Gastroesophageal sphincter (tissue), 4 donors: ENCODE measurements around the gene ZNF443. TPM values are rescaled to one million over a fixed set of nuclear protein-coding genes. Genes with fewer than 3 reads are reported as not detected.
A peak's percentile ranks its signal among the peaks of the same experiment; 100 is the strongest.
"Not testable (repeated sequence)": the region's sequence is repeated elsewhere in the genome, so short reads cannot be mapped to it uniquely, and the experiment has no call there.

Experiments used
- ATAC-seq: fragments of 150-250 bp; one replicate; pipeline ENCODE4 v1.9.1; 2016; ENCODE audit warnings: mild to moderate bottlenecking, moderate library complexity
- H3K27ac ChIP-seq, 4 donors: fragments of 200-600 bp; sonication (generic) in 3 of 4; 1 replicate in 3 of 4; 2 replicates in 1 of 4; pipeline ENCODE4 v1.5.1; 2016 to 2019
- H3K27me3 ChIP-seq: fragments of 200-600 bp; sonication (generic); one replicate; pipeline ENCODE4 v1.5.1; 2019
- H3K36me3 ChIP-seq, 2 donors: fragments of 200-600 bp; sonication (generic); one replicate each; pipeline ENCODE4 v1.5.1; 2019; ENCODE audit warnings: control low read depth in 1 of 2
- H3K4me1 ChIP-seq, 3 donors: fragments of 200-600 bp; sonication (generic); 1 replicate in 2 of 3; 2 replicates in 1 of 3; pipeline ENCODE4 v1.5.1; 2016 to 2019; ENCODE audit warnings: control low read depth in 2 of 3
- H3K4me3 ChIP-seq, 2 donors: fragments of 200-600 bp; sonication (generic); one replicate each; pipeline ENCODE4 v1.5.1; 2019; ENCODE audit warnings: mild to moderate bottlenecking in 1 of 2, moderate library complexity in 1 of 2
- H3K9me3 ChIP-seq, 3 donors: fragments of 200-600 bp; sonication (generic); one replicate each; pipeline ENCODE4 v1.5.1; 2017 to 2019; ENCODE audit warnings: control low read depth in 2 of 3
- CTCF ChIP-seq, 4 experiments: fragments of 200-600 bp in 2 of 4; fragments of 450-650 bp in 2 of 4; sonication (generic) in 1 of 4; IDR thresholded peaks; one replicate each; pipeline ENCODE4 v1.5.1; 2017 to 2019; ENCODE audit warnings: antibody characterized with exemption in 4 of 4, mild to moderate bottlenecking in 2 of 4, moderate library complexity in 2 of 4
- EP300 ChIP-seq: sonication (generic); formaldehyde crosslinking; IDR thresholded peaks from one replicate; pipeline ENCODE4 v1.6.1; 2017; ENCODE audit warnings: antibody characterized with exemption, mild to moderate bottlenecking
- POLR2A ChIP-seq, 2 donors: fragments of 450-650 bp; IDR thresholded peaks; one replicate each; pipeline ENCODE4 v1.6.1; 2017; ENCODE audit warnings: antibody characterized with exemption in 2 of 2, mild to moderate bottlenecking in 2 of 2, moderate library complexity in 1 of 2
- POLR2AphosphoS5 ChIP-seq: sonication (generic); formaldehyde crosslinking; IDR thresholded peaks from one replicate; pipeline ENCODE4 v1.6.1; 2017; ENCODE audit warnings: antibody characterized with exemption
- WGBS, 2 donors: methylation state at CpG; one replicate each; pipeline ENCODE4 v1.1.5; 2018; ENCODE audit warnings: low coverage in 1 of 2; 5-methylcytosine and 5-hydroxymethylcytosine counted together
- total RNA-seq, 4 donors: library from RNA; depleted of rRNA; stranded (reverse); fragments of >200 nt; gene quantifications; one replicate each; pipeline ENCODE4 v1.1.0, GENCODE V29; 2016

ZNF443 gene
- total RNA-seq, 4 donors from 2014 or later: 3.1 to 9.2 (median 5.2) TPM

- Histone ChIP-seq H3K27me3 (no peaks in the 10 kb centered on the region), H3K27ac (no peak overlapping the region), H3K4me1 (no peaks in the 10 kb centered on the region), H3K9me3 (peaks cover 0 to 6% (median 0%) of the 10 kb centered on the region in 3 donors), H3K36me3 (peaks cover 0 to under 1% of the 10 kb centered on the region in 2 donors), H3K4me3 (no peak overlapping the region)
- no peak for TF ChIP-seq POLR2AphosphoS5
- 94% methylated on average over 2 of the region's 2 CpGs for WGBS, 2 donors
- ATAC-seq: no peak
These were observed 28.9 kb downstream of the ZNF443 start for GRCh38 chr19:12411893-12412292.

- peak within 1 kb of the TSS; percentile 85 to 94 for H3K4me3 ChIP-seq
- TF ChIP-seq EP300 (no peak), POLR2A (IDR thresholded peaks at IDR 0.05) (peak; percentile 24 to 49), CTCF (IDR thresholded peaks at IDR 0.05) (peak in 1 of 4 experiments; percentile 45), POLR2AphosphoS5 (peak; percentile 86)
- H3K9me3 ChIP-seq: no peaks in the 10 kb centered on the region
- ATAC-seq: peak; percentile 99
- H3K36me3 ChIP-seq: no peaks in the 10 kb centered on the region
- WGBS, 2 donors: 0 to 1% methylated on average over 3 to 12 of the region's 71 CpGs
- H3K4me1 ChIP-seq: peaks cover 0 to 15% (median 3%) of the 10 kb centered on the region in 3 donors
- peak within 1 kb of the TSS; percentile 68 to 91 (median 89) for H3K27ac ChIP-seq
- no peaks in the 10 kb centered on the region for H3K27me3 ChIP-seq
These were observed 40.0 kb downstream of the ZNF443 start, which contains the start of gene ZNF799 for GRCh38 chr19:12400633-12401502. Gene ZNF799, minus strand, starts transcription at chr19:12401271. Its CDS starts 201 bp downstream, at chr19:12401070.

GRCh38 chr19:12399901-12400632, 40.8 kb downstream of the ZNF443 start:
- not testable (repeated sequence) for ATAC-seq, H3K36me3 ChIP-seq, H3K9me3 ChIP-seq, H3K27me3 ChIP-seq
- peak overlapping the region; percentile 68 to 91 (median 89) for H3K27ac ChIP-seq
- peak overlapping the region; percentile 85 to 94 for H3K4me3 ChIP-seq
- 0% methylated on average over 2 to 13 of the region's 23 CpGs for WGBS, 2 donors
- H3K4me1 ChIP-seq: peaks cover 0 to 15% (median 3%) of the 10 kb centered on the region in 3 donors

GRCh38 chr19:12391148-12391547, 49.7 kb downstream of the ZNF443 start:
- WGBS, 2 donors: 92 to 94% methylated on average over 4 to 6 of the region's 6 CpGs
- H3K27ac ChIP-seq, H3K9me3 ChIP-seq, H3K4me3 ChIP-seq, ATAC-seq, H3K27me3 ChIP-seq, H3K4me1 ChIP-seq: not testable (repeated sequence)
- H3K36me3 ChIP-seq: peaks cover 0 to 42% of the 10 kb centered on the region in 2 donors

GRCh38 chr19:12386365-12386764, 54.5 kb downstream of the ZNF443 start:
- H3K9me3 ChIP-seq, H3K4me3 ChIP-seq, H3K4me1 ChIP-seq, H3K27me3 ChIP-seq, H3K27ac ChIP-seq, ATAC-seq: not testable (repeated sequence)
- peaks cover 0 to 57% of the 10 kb centered on the region in 2 donors for H3K36me3 ChIP-seq
- 86 to 100% methylated on average over 1 of the region's 2 CpGs for WGBS, 2 donors

- Histone ChIP-seq H3K27ac (no peak overlapping the region), H3K4me1 (no peaks in the 10 kb centered on the region), H3K4me3 (no peak overlapping the region), H3K36me3 (peaks cover 0 to 51% of the 10 kb centered on the region in 2 donors), H3K27me3 (no peaks in the 10 kb centered on the region), H3K9me3 (peaks cover 0 to 37% (median 0%) of the 10 kb centered on the region in 3 donors)
- no peak for ATAC-seq
- TF ChIP-seq CTCF (IDR thresholded peaks at IDR 0.05) (no peak), POLR2AphosphoS5 (no peak), POLR2A (IDR thresholded peaks at IDR 0.05) (no peak), EP300 (no peak)
- 73% methylated on average over 2 of the region's 2 CpGs; no CpG with 5 or more reads in 1 of the 2 donors for WGBS, 2 donors
These were observed 60.4 kb downstream of the ZNF443 start for GRCh38 chr19:12380444-12380737.
